ENCODE data around the gene NGDN.
"Not testable (repeated sequence)": the region's sequence is repeated elsewhere in the genome, so short reads cannot be mapped to it uniquely, and the experiment has no call there.

NGDN gene

GRCh38 chr14:23438101-23438971 is 31.2 kb upstream of the NGDN start:
- no peak for DNase-seq (ENCODE audit: low read depth in 2 of 2)

- no peak for DNase-seq (ENCODE audit: low read depth in 2 of 2)
These were observed 30.2 kb upstream of the NGDN start for GRCh38 chr14:23439107-23439835.

GRCh38 chr14:23441076-23441475 is 28.4 kb upstream of the NGDN start:
- DNase-seq (ENCODE audit: low read depth in 2 of 2): no peak

DNA sequence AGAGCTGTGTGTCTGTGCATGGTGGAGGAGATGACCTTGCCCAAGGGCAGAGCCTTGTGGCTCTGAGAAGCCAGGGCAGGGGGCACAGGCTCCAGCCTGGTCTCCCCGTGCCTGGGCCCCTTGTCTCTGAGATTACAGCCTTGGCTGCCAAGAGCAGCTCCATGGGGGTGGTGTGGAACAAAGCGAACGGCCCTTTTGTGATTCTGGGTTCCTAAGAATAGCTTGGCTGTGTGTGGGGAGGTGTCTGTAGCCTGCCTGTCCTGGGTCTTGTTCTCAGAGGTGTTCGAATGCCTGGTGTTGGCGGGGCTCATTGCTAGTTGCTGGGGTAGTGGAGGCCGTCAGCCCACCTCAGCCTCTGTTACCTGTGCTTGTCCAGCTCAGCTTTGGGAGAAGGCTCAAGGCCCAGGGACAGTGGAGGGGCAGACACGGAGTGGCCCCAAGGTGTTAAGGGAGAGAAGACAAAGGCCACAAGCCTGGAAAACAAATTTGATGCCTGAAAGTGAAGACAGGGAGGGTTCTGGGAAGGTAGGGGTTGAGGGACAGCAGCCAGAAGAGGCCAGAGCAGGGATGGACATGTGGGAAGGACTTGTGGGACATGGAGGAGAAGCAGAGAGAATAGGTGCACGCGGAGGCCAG is 26.7 kb upstream of the NGDN start:
- DNase-seq (ENCODE audit: low read depth in 2 of 2): no peak

DNA sequence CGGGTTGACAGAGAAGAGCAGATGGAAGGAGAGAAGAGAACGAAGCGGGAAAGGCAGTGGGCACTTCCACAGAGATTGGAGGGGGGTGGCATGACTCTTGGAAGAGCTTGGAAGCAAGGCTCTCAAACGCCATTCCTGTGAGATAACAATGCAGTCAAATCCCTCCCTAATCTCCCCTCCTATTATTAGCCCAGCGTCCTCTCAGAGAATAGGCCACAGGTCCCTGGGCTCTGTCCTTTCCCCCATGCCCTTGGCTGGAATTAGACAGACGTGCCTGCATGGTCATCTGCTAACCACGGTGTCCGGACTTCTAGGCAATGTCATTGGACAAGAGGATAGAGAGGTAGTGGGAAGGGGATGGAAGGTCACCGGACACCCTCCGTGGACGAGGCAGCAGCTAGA is 26.1 kb upstream of the NGDN start:
- no peak for DNase-seq (ENCODE audit: low read depth in 2 of 2)

- DNase-seq (ENCODE audit: low read depth in 2 of 2): no peak
These were observed 25.6 kb upstream of the NGDN start for GRCh38 chr14:23443881-23444280.

DNA sequence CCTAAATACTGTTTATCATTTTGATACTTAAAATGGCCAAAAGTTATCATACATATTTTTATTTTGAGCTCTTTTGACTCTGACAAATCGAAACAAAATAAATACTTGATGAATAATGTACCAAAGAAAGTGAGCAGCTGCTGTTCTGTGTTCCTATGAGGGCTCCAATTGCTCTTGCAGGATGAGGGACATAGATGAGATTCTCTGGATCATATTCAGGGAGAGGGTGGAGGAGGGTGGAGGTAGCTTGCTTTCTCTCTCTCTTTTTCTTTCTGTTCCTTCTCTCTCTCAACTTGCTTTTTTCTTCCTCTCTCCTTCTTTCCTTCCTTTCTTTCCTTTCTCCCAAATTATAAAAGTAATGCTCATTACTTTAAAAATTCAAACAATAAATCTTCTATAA is 25.2 kb upstream of the NGDN start:
- no peak for DNase-seq (ENCODE audit: low read depth in 2 of 2)

DNA sequence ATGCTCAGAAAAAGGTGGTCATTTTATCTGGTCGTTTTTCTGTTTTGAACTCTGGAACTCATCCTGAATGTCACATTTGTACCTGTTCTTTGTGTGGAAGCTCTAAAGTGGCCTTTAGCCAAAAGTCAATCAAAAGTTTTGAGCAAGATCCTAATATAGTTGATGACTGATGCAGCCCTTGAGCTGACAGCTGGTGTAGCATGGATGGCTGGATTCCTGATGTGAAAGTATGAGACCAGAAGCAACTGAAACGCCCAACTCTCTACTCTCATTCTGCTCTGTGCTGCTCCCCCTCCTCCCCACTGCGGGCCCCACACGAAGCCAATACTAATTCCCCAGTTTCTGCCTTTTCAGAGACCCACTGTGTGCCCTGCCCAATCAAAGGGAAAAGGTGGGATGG is 23.7 kb upstream of the NGDN start:
- no peak for DNase-seq (ENCODE audit: low read depth in 2 of 2)

DNA sequence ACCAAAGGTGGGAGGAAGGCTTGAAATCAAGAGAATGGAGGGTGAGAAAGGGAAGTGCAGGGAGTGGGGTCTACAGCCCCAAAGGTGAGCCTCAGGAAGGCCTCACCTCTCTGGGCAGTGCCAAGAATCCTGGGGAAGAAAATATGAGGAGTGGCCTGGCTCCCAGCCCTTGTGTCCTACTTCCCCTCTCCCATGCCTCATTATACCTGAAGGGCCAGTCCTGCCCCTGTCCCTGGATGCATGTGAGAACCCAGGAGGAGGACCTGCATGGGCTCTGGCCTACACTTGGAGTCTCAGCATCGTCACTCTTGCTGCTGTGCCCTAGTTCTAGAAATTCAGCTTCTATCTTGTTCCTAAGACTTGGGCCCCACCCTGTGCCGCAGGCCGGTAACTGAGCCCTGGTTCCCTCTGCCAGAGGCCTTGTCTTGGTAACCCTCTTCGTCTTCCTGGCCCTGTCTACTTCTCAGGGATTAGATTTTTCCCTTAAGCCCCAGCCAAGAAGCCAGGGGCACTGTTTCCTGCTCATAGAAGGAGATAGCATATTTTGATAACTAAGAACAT is 23.1 kb upstream of the NGDN start:
- DNase-seq (ENCODE audit: low read depth in 2 of 2): no peak

DNA sequence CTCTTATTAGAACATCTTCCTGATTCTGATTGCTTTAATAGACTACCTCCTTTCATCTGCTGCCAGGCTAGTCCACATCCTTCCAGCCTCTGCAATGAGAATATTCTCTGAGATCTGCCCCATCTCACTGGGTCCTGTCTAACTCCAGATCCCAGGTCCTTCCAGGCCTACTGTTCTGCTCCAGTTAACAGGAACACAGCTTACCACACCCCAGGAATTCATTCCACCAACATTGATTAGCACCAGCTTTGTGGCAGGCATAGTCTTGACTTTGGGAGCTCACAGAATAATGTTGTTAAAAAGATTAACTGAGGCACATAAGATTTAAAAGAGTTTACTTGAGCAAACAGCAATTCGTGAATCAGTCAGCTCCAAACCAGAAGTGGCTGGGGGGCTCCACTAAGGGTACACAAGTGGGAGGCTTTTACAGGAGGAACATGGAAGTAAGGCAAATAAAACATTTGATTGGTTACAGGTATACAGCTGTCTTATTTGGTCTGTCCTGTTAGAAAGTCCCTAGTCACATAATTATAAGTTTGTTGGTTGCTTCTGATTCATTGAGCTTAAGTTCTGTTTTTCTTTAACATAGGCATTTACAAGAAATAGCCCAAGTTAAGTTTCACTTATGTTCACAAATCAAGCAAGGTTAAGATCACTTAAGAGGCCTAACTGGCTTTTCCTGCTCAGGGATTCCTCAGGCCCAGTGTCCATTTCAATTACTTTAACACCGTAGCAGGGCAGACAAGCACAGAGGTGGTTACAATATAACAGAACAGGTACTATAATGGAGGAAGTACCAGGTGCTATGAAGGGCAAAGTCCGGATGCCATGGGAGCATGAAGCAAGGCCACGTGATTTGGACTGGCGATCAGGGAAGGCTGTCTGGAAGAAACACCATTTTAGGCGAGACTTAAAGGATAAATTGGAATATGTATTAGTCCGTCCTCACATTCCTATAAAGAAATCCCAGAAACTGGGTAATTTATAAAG is 21.8 kb upstream of the NGDN start:
- no peak for DNase-seq (ENCODE audit: low read depth in 2 of 2)

GRCh38 chr14:23449314-23449713 is 20.2 kb upstream of the NGDN start:
- DNase-seq (ENCODE audit: low read depth in 2 of 2): no peak

DNA sequence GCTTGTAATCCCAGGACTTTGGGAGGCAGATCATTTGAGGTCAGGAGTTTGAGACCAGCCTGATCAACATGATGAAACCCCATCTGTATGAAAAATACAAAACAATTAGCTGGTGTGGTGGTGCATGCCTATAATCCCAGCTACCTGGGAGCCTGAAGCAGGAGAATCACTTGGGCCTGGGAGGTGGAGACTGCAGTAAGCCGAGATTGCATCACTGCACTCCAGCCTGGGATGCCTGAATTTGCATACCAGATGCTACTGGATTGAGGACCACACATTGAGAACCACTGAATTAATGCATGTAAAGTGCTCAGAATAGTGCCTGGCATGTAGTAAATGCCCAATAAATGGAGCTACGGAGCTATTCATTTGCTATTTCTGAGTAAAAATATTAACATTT is 19.1 kb upstream of the NGDN start:
- DNase-seq (ENCODE audit: low read depth in 2 of 2): no peak

GRCh38 chr14:23452237-23452636 is 17.3 kb upstream of the NGDN start:
- no peak for DNase-seq (ENCODE audit: low read depth in 2 of 2)

GRCh38 chr14:23454445-23454856 is 15.1 kb upstream of the NGDN start:
- DNase-seq (ENCODE audit: low read depth in 2 of 2): no peak

- not testable (repeated sequence) for DNase-seq (ENCODE audit: low read depth in 2 of 2)
These were observed 12.5 kb upstream of the NGDN start for GRCh38 chr14:23456883-23457586.

DNA sequence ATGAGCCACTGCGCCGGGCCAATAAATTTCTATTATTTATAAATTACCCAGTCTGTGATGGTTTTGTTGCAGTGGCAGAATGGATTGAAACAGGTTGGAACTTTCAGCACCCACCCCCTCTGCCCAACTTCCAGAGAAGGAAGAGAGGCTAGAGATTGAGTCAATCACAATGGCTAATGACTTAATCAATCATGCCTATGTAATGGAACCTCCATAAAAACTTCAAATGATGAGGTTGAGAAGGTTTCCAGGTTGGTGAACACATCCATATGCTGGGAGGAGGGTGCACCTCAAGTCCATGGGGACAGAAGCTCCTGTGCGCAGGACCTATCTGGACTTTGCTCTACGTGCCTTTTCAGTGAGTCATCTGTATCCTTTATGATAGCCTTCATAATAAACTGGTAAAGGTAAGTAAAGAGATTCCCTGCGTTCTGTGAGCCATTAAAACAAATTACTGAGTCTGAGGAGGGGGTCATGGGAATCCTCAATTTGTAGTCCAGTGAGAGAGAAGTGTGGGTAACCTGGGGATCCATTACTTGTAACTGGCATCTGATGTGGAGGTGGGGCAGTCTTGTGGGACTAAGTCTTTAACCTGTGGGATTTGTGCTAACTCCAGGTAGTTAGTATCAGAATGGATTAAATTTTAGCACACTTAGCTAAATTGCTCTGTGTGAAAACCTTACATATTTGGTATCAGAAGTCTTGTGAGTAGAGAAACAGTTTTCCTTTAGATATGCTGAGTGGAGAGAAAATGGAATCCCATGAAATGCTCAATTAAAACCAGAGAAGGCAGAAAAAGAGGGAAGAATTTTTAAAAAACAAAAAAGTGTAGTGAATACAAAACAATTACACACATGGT is 11.7 kb upstream of the NGDN start:
- no peak for DNase-seq (ENCODE audit: low read depth in 2 of 2)

- no peak for DNase-seq (ENCODE audit: low read depth in 2 of 2)
These were observed 8.5 kb upstream of the NGDN start for GRCh38 chr14:23460960-23461359.

- DNase-seq (ENCODE audit: low read depth in 2 of 2): no peak
These were observed 4.8 kb upstream of the NGDN start for GRCh38 chr14:23464700-23465099.

DNA sequence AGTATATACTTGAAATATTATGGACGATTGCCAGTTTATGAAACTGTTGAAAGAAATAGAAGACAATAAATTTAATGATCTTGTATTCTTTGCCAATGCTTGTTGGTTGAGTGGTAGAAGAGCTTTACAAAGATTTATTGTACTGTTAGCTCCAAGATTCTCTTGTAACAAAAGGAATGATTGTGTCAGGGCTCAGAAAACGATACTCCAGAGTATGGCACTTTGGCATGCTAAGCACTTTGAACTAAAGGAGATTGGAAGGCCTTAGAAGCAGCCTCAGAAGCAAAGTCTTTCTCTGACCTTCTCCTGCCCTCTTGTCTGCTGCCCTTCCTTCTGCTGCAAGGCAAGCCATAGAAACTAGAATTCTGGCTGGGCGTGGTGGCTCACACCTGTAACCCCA is 4.2 kb upstream of the NGDN start:
- DNase-seq (ENCODE audit: low read depth in 2 of 2): no peak

- no peak for DNase-seq (ENCODE audit: low read depth in 2 of 2)
These were observed 788 bp upstream of the NGDN start for GRCh38 chr14:23468704-23469126.

Data from stimulated activated CD4-positive, alpha-beta T cell treated with anti-CD3 and anti-CD28 coated beads, Interleukin-1b, Interleukin-23, amount 100 ng/mL, for 1 hour (primary cell).